Caco-2 (cell line): Measurements from ENCODE around the gene OR8D4. TPM values are rescaled to one million over a fixed set of nuclear protein-coding genes. Genes with fewer than 3 reads are reported as not detected.
"Not testable (repeated sequence)": the region's sequence is repeated elsewhere in the genome, so short reads cannot be mapped to it uniquely, and the experiment has no call there.

Experiments
- BruUV-seq: library from RNA; stranded (reverse); fragments of 400-500 nt; replicated peaks from 2 replicates; lab custom pipeline; 2021; lab: Mats Ljungman, UMichigan
- CTCF ChIA-PET: fragments of 300-600 bp; sonication (Branson Sonifier 250); formaldehyde crosslinking; loops from one replicate; lab custom pipeline; 2022; ENCODE audit warnings: antibody characterized with exemption; lab: Charles Lee
- POLR2A ChIA-PET: fragments of 300-600 bp; sonication (Branson Sonifier 250); formaldehyde crosslinking; loops from one replicate; lab custom pipeline; 2022; ENCODE audit warnings: antibody characterized with exemption; lab: Charles Lee
- DNase-seq, 2 experiments: peaks; one replicate each; pipeline versions ENCODE4 v3.0.0 to v3.0.0-alpha.2; 2020 to 2022
- H3K27me3 ChIP-seq: replicated peaks from 2 replicates; pipeline ENCODE4 v1.6.0; 2011; ENCODE audit warnings: low read length; ENCODE audit not compliant: control insufficient read depth, insufficient read depth
- H3K36me3 ChIP-seq: 2 replicates; pipeline ENCODE4 v1.5.1; 2011; ENCODE audit warnings: low read length; ENCODE audit not compliant: control insufficient read depth, insufficient read depth
- H3K4me1 ChIP-seq: fragments of 250-450 bp; sonication (Bioruptor Pico); 2 replicates; pipeline ENCODE4 v1.5.1; 2020; ENCODE audit warnings: mild to moderate bottlenecking
- H3K4me3 ChIP-seq: 2 replicates; pipeline ENCODE4 v1.5.1; 2011; ENCODE audit warnings: low read depth, mild to moderate bottlenecking, control low read depth, low read length
- H3K9me3 ChIP-seq: fragments of 250-450 bp; sonication (Bioruptor Pico); 2 replicates; pipeline ENCODE4 v1.5.1; 2020; ENCODE audit warnings: mild to moderate bottlenecking, moderate library complexity
- H3K27ac Mint-ChIP-seq: one replicate; pipeline ENCODE4 v1.8.0; 2022; ENCODE audit warnings: mixed read lengths; ENCODE audit not compliant: unreplicated experiment
- H3K27me3 Mint-ChIP-seq: one replicate; pipeline ENCODE4 v1.8.0; 2022; ENCODE audit warnings: mixed read lengths; ENCODE audit not compliant: insufficient read depth, unreplicated experiment
- H3K36me3 Mint-ChIP-seq: one replicate; pipeline ENCODE4 v1.8.0; 2022; ENCODE audit warnings: mild to moderate bottlenecking, mixed read lengths; ENCODE audit not compliant: insufficient read depth, unreplicated experiment
- H3K4me1 Mint-ChIP-seq: one replicate; pipeline ENCODE4 v1.8.0; 2022; ENCODE audit warnings: low read depth, mixed read lengths; ENCODE audit not compliant: unreplicated experiment
- H3K4me3 Mint-ChIP-seq: one replicate; pipeline ENCODE4 v1.8.0; 2022; ENCODE audit warnings: mild to moderate bottlenecking, moderate library complexity, mixed read lengths; ENCODE audit not compliant: unreplicated experiment
- H3K9me3 Mint-ChIP-seq: one replicate; pipeline ENCODE4 v1.8.0; 2022; ENCODE audit warnings: mixed read lengths; ENCODE audit not compliant: unreplicated experiment
- intact Hi-C: fragments of 100-400 bp; cut with micrococcal nuclease; formaldehyde crosslinking; loops from one replicate; pipeline ENCODE4 v1.10.0; 2022; ENCODE audit not compliant: unreplicated experiment
- total RNA-seq: library from RNA; stranded (reverse); gene quantifications from 2 replicates; pipeline ENCODE4 v1.2.3, GENCODE V29; 2022
- TF ChIP-seq, protein P1 (sequence below), 2 experiments: fragments of 200-600 bp in 1 of 2; IDR thresholded peaks; 1 replicate in 1 of 2; 2 replicates in 1 of 2; pipeline versions ENCODE4 v1.5.1 to v1.8.0; 2011 to 2022; ENCODE audit warnings: antibody characterized with exemption in 1 of 2, control low read depth in 1 of 2, inconsistent platforms in 1 of 2, low read depth in 1 of 2, low read length in 1 of 2, mild to moderate bottlenecking in 1 of 2, moderate library complexity in 1 of 2; ENCODE audit not compliant: insufficient read depth in 1 of 2, severe bottlenecking in 1 of 2, unreplicated experiment in 1 of 2

The OR8D4 gene
- total RNA-seq, 1 experiment from 2014 or later, result not detected

- DNase-seq, result no peak
- Mint-ChIP-seq H3K4me3 (no peak overlapping the region), H3K9me3 (peaks cover 20% of the 10 kb centered on the region), H3K27me3 (no peaks in the 10 kb centered on the region), H3K36me3 (no peaks in the 10 kb centered on the region), H3K4me1 (no peaks in the 10 kb centered on the region), H3K27ac (no peak overlapping the region)
- intact Hi-C loops, result no loop called here
- ChIA-PET CTCF (no interaction called here), POLR2A (no interaction called here)
- Histone ChIP-seq H3K4me3 (no peak overlapping the region), H3K9me3 (peaks cover 11% of the 10 kb centered on the region; the same call in 1 of the 2 replicates), H3K4me1 (no peaks in the 10 kb centered on the region), H3K36me3 (no peaks in the 10 kb centered on the region), H3K27me3 (no peaks in the 10 kb centered on the region)
- TF ChIP-seq, protein P1, sequence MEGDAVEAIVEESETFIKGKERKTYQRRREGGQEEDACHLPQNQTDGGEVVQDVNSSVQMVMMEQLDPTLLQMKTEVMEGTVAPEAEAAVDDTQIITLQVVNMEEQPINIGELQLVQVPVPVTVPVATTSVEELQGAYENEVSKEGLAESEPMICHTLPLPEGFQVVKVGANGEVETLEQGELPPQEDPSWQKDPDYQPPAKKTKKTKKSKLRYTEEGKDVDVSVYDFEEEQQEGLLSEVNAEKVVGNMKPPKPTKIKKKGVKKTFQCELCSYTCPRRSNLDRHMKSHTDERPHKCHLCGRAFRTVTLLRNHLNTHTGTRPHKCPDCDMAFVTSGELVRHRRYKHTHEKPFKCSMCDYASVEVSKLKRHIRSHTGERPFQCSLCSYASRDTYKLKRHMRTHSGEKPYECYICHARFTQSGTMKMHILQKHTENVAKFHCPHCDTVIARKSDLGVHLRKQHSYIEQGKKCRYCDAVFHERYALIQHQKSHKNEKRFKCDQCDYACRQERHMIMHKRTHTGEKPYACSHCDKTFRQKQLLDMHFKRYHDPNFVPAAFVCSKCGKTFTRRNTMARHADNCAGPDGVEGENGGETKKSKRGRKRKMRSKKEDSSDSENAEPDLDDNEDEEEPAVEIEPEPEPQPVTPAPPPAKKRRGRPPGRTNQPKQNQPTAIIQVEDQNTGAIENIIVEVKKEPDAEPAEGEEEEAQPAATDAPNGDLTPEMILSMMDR (IDR thresholded peaks at IDR 0.05; ENCODE audit: insufficient read depth in 1 of 2, low read depth in 1 of 2, low read length in 1 of 2, severe bottlenecking in 1 of 2, unreplicated experiment in 1 of 2), result no peak
- no TSS peak for BruUV-seq
Observed at GRCh38 chr11:123856444-123856843, 45.5 kb upstream of the OR8D4 start.

GRCh38 chr11:123859731-123860130, 42.2 kb upstream of the OR8D4 start:
- Mint-ChIP-seq H3K4me1 (no peaks in the 10 kb centered on the region), H3K27ac (no peak overlapping the region), H3K4me3 (no peak overlapping the region), H3K27me3 (no peaks in the 10 kb centered on the region), H3K36me3 (no peaks in the 10 kb centered on the region), H3K9me3 (peaks cover 20% of the 10 kb centered on the region)
- POLR2A ChIA-PET, result no interaction called here
- no peaks in the 10 kb centered on the region for H3K27me3 ChIP-seq
- TF ChIP-seq, protein P1 (IDR thresholded peaks at IDR 0.05; ENCODE audit: insufficient read depth in 1 of 2, low read depth in 1 of 2, low read length in 1 of 2, severe bottlenecking in 1 of 2, unreplicated experiment in 1 of 2), result no peak
- H3K9me3 ChIP-seq, result peaks cover 11% of the 10 kb centered on the region; the same call in 1 of the 2 replicates
- no peaks in the 10 kb centered on the region for H3K4me1 ChIP-seq
- no peak overlapping the region for H3K4me3 ChIP-seq
- BruUV-seq, result no TSS peak
- CTCF ChIA-PET, result no interaction called here
- no peak for DNase-seq
- H3K36me3 ChIP-seq, result no peaks in the 10 kb centered on the region
- intact Hi-C loops, result no loop called here

GRCh38 chr11:123865293-123865692, 36.7 kb upstream of the OR8D4 start:
- intact Hi-C loops, H3K4me1 Mint-ChIP-seq, H3K27me3 ChIP-seq, H3K36me3 ChIP-seq, CTCF ChIA-PET, H3K27me3 Mint-ChIP-seq, H3K27ac Mint-ChIP-seq, DNase-seq, H3K4me3 Mint-ChIP-seq, POLR2A ChIA-PET, H3K9me3 ChIP-seq, BruUV-seq, H3K4me1 ChIP-seq, H3K4me3 ChIP-seq, H3K36me3 Mint-ChIP-seq: not testable (repeated sequence)
- H3K9me3 Mint-ChIP-seq, result peaks cover 10% of the 10 kb centered on the region

- DNase-seq, CTCF ChIA-PET, H3K27me3 Mint-ChIP-seq, H3K27ac Mint-ChIP-seq, H3K4me1 Mint-ChIP-seq, POLR2A ChIA-PET, H3K4me3 ChIP-seq, H3K27me3 ChIP-seq, H3K4me3 Mint-ChIP-seq, H3K36me3 ChIP-seq, H3K4me1 ChIP-seq, intact Hi-C loops, H3K36me3 Mint-ChIP-seq, BruUV-seq, H3K9me3 ChIP-seq: not testable (repeated sequence)
- peaks cover 15% of the 10 kb centered on the region for H3K9me3 Mint-ChIP-seq
Observed at GRCh38 chr11:123867795-123868194, 34.2 kb upstream of the OR8D4 start.
